PC-9 (cell line): ENCODE data around the gene ERCC1.

Experiments
- CTCF ChIP-seq: fragments of 200-600 bp; sonication (generic); conservative IDR thresholded peaks from 2 replicates; pipeline ENCODE4 v1.6.1; 2017; ENCODE audit warnings: mixed run types, antibody characterized with exemption, mild to moderate bottlenecking, moderate library complexity
- EZH2 ChIP-seq: fragments of 200-600 bp; sonication (generic); IDR thresholded peaks from 2 replicates; pipeline ENCODE4 v1.8.0; 2017; ENCODE audit warnings: antibody characterized with exemption, low read depth

- TF ChIP-seq EZH2: no peak
- no peak; the same call in 1 of the 2 replicates for TF ChIP-seq CTCF
Observed at GRCh38 chr19:45468159-45468651, 44.5 kb upstream of the ERCC1 start.
